ENCODE measurements around the gene SMC5.

SMC5 gene

GRCh38 chr9:70262948-70263347, 4.2 kb downstream of the SMC5 start:
- no peaks in the 10 kb centered on the region for H3K27me3 ChIP-seq (ENCODE audit: control insufficient read depth, insufficient read depth, low read length)
- no peak overlapping the region; the same call in 1 of the 2 replicates for H3K4me3 ChIP-seq (ENCODE audit: low read depth, low read length)
- peak overlapping the region; percentile 47 for H3K27ac ChIP-seq (ENCODE audit: low read depth, low read length)
- no peaks in the 10 kb centered on the region for H3K9me3 ChIP-seq (ENCODE audit: control insufficient read depth, insufficient read depth, low read length)
- peaks cover 65% of the 10 kb centered on the region for H3K36me3 ChIP-seq (ENCODE audit: control insufficient read depth, insufficient read depth, low read length)
- no peak overlapping the region for H3K9ac ChIP-seq (ENCODE audit: low read depth, low read length)
- H3K4me1 ChIP-seq (ENCODE audit: control insufficient read depth, insufficient read depth, low read length), result peaks cover 41% of the 10 kb centered on the region

- Histone ChIP-seq H3K4me1 (ENCODE audit: control insufficient read depth, insufficient read depth, low read length) (peaks cover 36% of the 10 kb centered on the region), H3K27ac (ENCODE audit: low read depth, low read length) (peak overlapping the region; percentile 47), H3K27me3 (ENCODE audit: control insufficient read depth, insufficient read depth, low read length) (no peaks in the 10 kb centered on the region), H3K9me3 (ENCODE audit: control insufficient read depth, insufficient read depth, low read length) (no peaks in the 10 kb centered on the region), H3K9ac (ENCODE audit: low read depth, low read length) (no peak overlapping the region), H3K4me3 (ENCODE audit: low read depth, low read length) (no peak overlapping the region; the same call in 1 of the 2 replicates), H3K36me3 (ENCODE audit: control insufficient read depth, insufficient read depth, low read length) (peaks cover 66% of the 10 kb centered on the region)
Measured at GRCh38 chr9:70263421-70263820, 4.6 kb downstream of the SMC5 start.

DNA sequence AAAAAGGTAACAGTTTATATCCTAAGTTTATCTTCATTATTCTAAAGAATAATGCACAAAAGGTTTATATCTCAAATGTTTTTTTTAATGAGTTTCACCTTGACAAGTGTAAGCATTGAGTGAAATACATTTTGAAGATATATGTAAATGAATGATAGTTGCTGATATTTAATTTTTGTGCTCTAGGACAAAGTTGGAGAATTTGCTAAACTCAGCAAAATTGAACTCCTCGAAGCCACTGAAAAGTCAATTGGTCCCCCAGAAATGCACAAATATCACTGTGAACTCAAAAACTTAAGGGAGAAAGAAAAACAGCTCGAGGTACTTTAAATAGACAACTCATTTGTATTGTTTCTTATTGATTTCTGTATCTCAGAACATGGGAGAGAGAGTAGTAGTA, 19.5 kb downstream of the SMC5 start:
- Histone ChIP-seq H3K9ac (ENCODE audit: low read depth, low read length) (no peak overlapping the region), H3K4me1 (ENCODE audit: control insufficient read depth, insufficient read depth, low read length) (no peaks in the 10 kb centered on the region), H3K27me3 (ENCODE audit: control insufficient read depth, insufficient read depth, low read length) (no peaks in the 10 kb centered on the region), H3K9me3 (ENCODE audit: control insufficient read depth, insufficient read depth, low read length) (no peaks in the 10 kb centered on the region), H3K36me3 (ENCODE audit: control insufficient read depth, insufficient read depth, low read length) (peaks cover 63% of the 10 kb centered on the region), H3K27ac (ENCODE audit: low read depth, low read length) (no peak overlapping the region), H3K4me3 (ENCODE audit: low read depth, low read length) (no peak overlapping the region)

GRCh38 chr9:70283848-70284247, 25.1 kb downstream of the SMC5 start:
- Histone ChIP-seq H3K9ac (ENCODE audit: low read depth, low read length) (no peak overlapping the region), H3K4me3 (ENCODE audit: low read depth, low read length) (no peak overlapping the region), H3K4me1 (ENCODE audit: control insufficient read depth, insufficient read depth, low read length) (no peaks in the 10 kb centered on the region), H3K36me3 (ENCODE audit: control insufficient read depth, insufficient read depth, low read length) (peaks cover 79% of the 10 kb centered on the region), H3K27me3 (ENCODE audit: control insufficient read depth, insufficient read depth, low read length) (no peaks in the 10 kb centered on the region), H3K27ac (ENCODE audit: low read depth, low read length) (no peak overlapping the region), H3K9me3 (ENCODE audit: control insufficient read depth, insufficient read depth, low read length) (no peaks in the 10 kb centered on the region)

DNA sequence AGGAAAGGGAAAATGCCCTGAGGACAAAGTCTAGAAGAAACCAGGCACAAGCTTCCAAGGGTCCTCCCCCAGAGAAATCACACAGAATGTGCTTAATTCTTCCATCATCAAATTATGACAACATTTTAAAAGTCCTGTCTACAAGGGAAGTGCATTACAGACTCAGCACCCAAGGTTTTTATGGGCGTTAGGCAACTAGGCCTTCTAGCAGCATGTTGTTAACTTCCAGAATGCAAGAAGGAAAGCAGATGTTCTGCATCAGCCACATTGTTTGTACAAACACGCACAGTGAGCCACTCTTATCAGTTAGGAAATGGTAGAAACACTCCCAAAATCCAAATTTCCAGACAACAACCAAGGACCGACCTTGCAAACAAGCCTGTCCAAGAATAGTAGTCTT, 26.5 kb downstream of the SMC5 start:
- no peaks in the 10 kb centered on the region for H3K27me3 ChIP-seq (ENCODE audit: control insufficient read depth, insufficient read depth, low read length)
- no peak overlapping the region for H3K4me3 ChIP-seq (ENCODE audit: low read depth, low read length)
- no peak overlapping the region for H3K27ac ChIP-seq (ENCODE audit: low read depth, low read length)
- H3K9me3 ChIP-seq (ENCODE audit: control insufficient read depth, insufficient read depth, low read length), result no peaks in the 10 kb centered on the region
- peaks cover 74% of the 10 kb centered on the region for H3K36me3 ChIP-seq (ENCODE audit: control insufficient read depth, insufficient read depth, low read length)
- H3K9ac ChIP-seq (ENCODE audit: low read depth, low read length), result no peak overlapping the region
- no peaks in the 10 kb centered on the region for H3K4me1 ChIP-seq (ENCODE audit: control insufficient read depth, insufficient read depth, low read length)

DNA sequence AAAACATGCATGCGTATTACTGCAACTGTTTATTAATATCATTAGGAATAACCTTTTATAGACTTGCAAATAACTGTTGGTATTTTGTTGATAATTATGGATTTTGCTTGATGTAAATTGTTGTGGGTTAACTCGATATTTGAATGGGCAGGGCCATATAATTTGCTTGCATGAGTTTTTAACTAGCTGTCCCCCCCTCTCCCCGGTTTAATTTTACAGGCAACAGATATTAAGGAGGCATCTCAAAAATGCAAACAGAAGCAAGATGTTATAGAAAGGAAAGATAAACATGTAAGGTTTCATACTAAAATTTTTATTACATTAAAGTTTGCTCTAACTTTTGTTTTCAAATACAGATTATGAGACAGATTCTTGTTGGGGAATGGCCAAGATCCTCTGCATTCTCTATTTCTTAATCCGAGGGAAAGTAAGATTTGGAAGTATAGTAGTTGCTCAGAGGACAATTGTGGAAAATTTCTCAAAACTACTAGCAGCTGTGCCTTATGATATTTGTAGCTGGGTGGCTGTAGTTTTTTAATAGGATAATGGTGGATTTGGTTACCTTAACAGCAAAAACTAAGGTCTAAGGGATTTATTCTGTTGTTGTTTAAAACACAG, 27.3 kb downstream of the SMC5 start:
- H3K36me3 ChIP-seq (ENCODE audit: control insufficient read depth, insufficient read depth, low read length), result peaks cover 73% of the 10 kb centered on the region

GRCh38 chr9:70290626-70291025, 31.8 kb downstream of the SMC5 start:
- Histone ChIP-seq H3K27ac (ENCODE audit: low read depth, low read length) (no peak overlapping the region), H3K36me3 (ENCODE audit: control insufficient read depth, insufficient read depth, low read length) (peaks cover 44% of the 10 kb centered on the region), H3K9me3 (ENCODE audit: control insufficient read depth, insufficient read depth, low read length) (peaks cover 11% of the 10 kb centered on the region)

More for the DNA sequence above, 27.3 kb downstream of the SMC5 start:
- Histone ChIP-seq H3K9me3 (ENCODE audit: control insufficient read depth, insufficient read depth, low read length) (no peaks in the 10 kb centered on the region), H3K27me3 (ENCODE audit: control insufficient read depth, insufficient read depth, low read length) (no peaks in the 10 kb centered on the region), H3K4me3 (ENCODE audit: low read depth, low read length) (no peak overlapping the region), H3K9ac (ENCODE audit: low read depth, low read length) (no peak overlapping the region), H3K27ac (ENCODE audit: low read depth, low read length) (no peak overlapping the region), H3K4me1 (ENCODE audit: control insufficient read depth, insufficient read depth, low read length) (no peaks in the 10 kb centered on the region)

DNA sequence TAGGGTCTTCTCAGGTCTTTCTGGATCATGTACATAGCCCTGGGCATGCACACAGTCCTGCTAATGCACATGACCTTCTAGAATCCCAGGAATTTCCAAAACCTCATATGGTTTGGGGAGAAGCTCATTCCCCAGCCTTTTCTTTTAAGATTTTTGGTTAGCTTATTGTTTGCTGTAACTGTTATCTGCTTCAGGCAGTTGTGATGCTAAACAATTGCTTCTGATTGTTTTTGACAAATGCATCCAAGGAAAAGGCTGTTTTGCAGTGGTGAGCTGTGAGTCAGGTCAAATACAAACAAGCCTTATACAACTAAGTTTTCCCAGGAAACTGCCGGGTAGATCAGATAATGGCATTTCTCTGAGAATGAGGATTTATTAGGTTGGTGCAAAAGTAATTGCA, 32.7 kb downstream of the SMC5 start:
- peaks cover 38% of the 10 kb centered on the region for H3K36me3 ChIP-seq (ENCODE audit: control insufficient read depth, insufficient read depth, low read length)
- H3K27me3 ChIP-seq (ENCODE audit: control insufficient read depth, insufficient read depth, low read length), result no peaks in the 10 kb centered on the region
- H3K4me3 ChIP-seq (ENCODE audit: low read depth, low read length), result no peak overlapping the region
- H3K9me3 ChIP-seq (ENCODE audit: control insufficient read depth, insufficient read depth, low read length), result peaks cover 11% of the 10 kb centered on the region
- H3K9ac ChIP-seq (ENCODE audit: low read depth, low read length), result no peak overlapping the region
- no peak overlapping the region for H3K27ac ChIP-seq (ENCODE audit: low read depth, low read length)
- H3K4me1 ChIP-seq (ENCODE audit: control insufficient read depth, insufficient read depth, low read length), result no peaks in the 10 kb centered on the region

More at GRCh38 chr9:70290626-70291025, 31.8 kb downstream of the SMC5 start:
- Histone ChIP-seq H3K9ac (ENCODE audit: low read depth, low read length) (no peak overlapping the region), H3K27me3 (ENCODE audit: control insufficient read depth, insufficient read depth, low read length) (no peaks in the 10 kb centered on the region), H3K4me3 (ENCODE audit: low read depth, low read length) (no peak overlapping the region), H3K4me1 (ENCODE audit: control insufficient read depth, insufficient read depth, low read length) (no peaks in the 10 kb centered on the region)

GRCh38 chr9:70292253-70292652, 33.5 kb downstream of the SMC5 start:
- no peak overlapping the region for H3K9ac ChIP-seq (ENCODE audit: low read depth, low read length)
- H3K36me3 ChIP-seq (ENCODE audit: control insufficient read depth, insufficient read depth, low read length), result peaks cover 39% of the 10 kb centered on the region
- no peak overlapping the region for H3K27ac ChIP-seq (ENCODE audit: low read depth, low read length)
- H3K9me3 ChIP-seq (ENCODE audit: control insufficient read depth, insufficient read depth, low read length), result peaks cover 11% of the 10 kb centered on the region
- no peaks in the 10 kb centered on the region for H3K4me1 ChIP-seq (ENCODE audit: control insufficient read depth, insufficient read depth, low read length)
- H3K4me3 ChIP-seq (ENCODE audit: low read depth, low read length), result no peak overlapping the region
- H3K27me3 ChIP-seq (ENCODE audit: control insufficient read depth, insufficient read depth, low read length), result no peaks in the 10 kb centered on the region

DNA sequence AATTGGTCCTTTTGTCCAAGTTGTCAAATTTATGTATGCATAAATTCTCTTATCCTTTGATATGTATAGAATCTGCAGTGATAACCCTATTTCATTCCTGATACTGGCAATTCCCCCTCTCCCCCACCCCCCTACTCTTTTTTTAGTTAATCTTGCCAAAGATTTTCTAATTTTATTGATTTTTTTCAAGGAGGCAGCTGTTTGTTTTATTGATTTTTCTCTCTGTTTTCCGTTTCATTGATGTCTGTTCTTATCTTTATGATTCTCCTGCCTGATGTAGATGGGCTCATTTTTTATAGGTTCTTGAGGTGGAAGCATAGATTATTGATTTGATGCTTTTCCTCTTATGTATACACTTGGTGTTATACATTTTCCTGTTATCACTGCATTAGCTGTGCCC, 34.4 kb downstream of the SMC5 start:
- H3K9ac ChIP-seq (ENCODE audit: low read depth, low read length), result no peak overlapping the region
- no peak overlapping the region for H3K27ac ChIP-seq (ENCODE audit: low read depth, low read length)
- H3K4me3 ChIP-seq (ENCODE audit: low read depth, low read length), result no peak overlapping the region

GRCh38 chr9:70297141-70297540, 38.4 kb downstream of the SMC5 start:
- Histone ChIP-seq H3K9me3 (ENCODE audit: control insufficient read depth, insufficient read depth, low read length) (peaks cover under 1% of the 10 kb centered on the region; the same call in 1 of the 2 replicates), H3K9ac (ENCODE audit: low read depth, low read length) (no peak overlapping the region), H3K27ac (ENCODE audit: low read depth, low read length) (no peak overlapping the region), H3K4me3 (ENCODE audit: low read depth, low read length) (no peak overlapping the region), H3K4me1 (ENCODE audit: control insufficient read depth, insufficient read depth, low read length) (no peaks in the 10 kb centered on the region), H3K36me3 (ENCODE audit: control insufficient read depth, insufficient read depth, low read length) (peaks cover 46% of the 10 kb centered on the region), H3K27me3 (ENCODE audit: control insufficient read depth, insufficient read depth, low read length) (no peaks in the 10 kb centered on the region)

More for the DNA sequence above, 34.4 kb downstream of the SMC5 start:
- H3K4me1 ChIP-seq (ENCODE audit: control insufficient read depth, insufficient read depth, low read length), result no peaks in the 10 kb centered on the region
- H3K36me3 ChIP-seq (ENCODE audit: control insufficient read depth, insufficient read depth, low read length), result peaks cover 40% of the 10 kb centered on the region
- no peaks in the 10 kb centered on the region for H3K27me3 ChIP-seq (ENCODE audit: control insufficient read depth, insufficient read depth, low read length)
- peaks cover 11% of the 10 kb centered on the region for H3K9me3 ChIP-seq (ENCODE audit: control insufficient read depth, insufficient read depth, low read length)
